K562 (cell line): ENCODE data around the gene CS. TPM values are rescaled to one million over a fixed set of nuclear protein-coding genes. Genes with fewer than 3 reads are reported as not detected.
A peak's percentile ranks its signal among the peaks of the same experiment; 100 is the strongest.

Experiments
- ATF4 ChIP-seq: fragments of 450-650 bp; formaldehyde crosslinking; IDR thresholded peaks from 2 replicates; pipeline ENCODE4 v1.4.0; 2022; ENCODE audit warnings: mild to moderate bottlenecking, moderate library complexity
- NBN ChIP-seq: fragments of 450-650 bp; IDR thresholded peaks from 2 replicates; pipeline ENCODE4 v1.6.1; 2016; ENCODE audit warnings: low read depth, mild to moderate bottlenecking
- PCBP1 ChIP-seq: fragments of 200-400 bp; formaldehyde crosslinking; IDR thresholded peaks from 2 replicates; pipeline ENCODE4 v1.6.1; 2018; ENCODE audit warnings: mild to moderate bottlenecking, low read depth, low read length; ENCODE audit not compliant: poor library complexity, severe bottlenecking
- POLR2B ChIP-seq: fragments of 450-650 bp; IDR thresholded peaks from 2 replicates; pipeline ENCODE4 v1.6.1; 2018; ENCODE audit warnings: low read depth; ENCODE audit not compliant: partially characterized antibody
- SETDB1 ChIP-seq: IDR thresholded peaks from one replicate; pipeline ENCODE4 v1.6.1; 2012; ENCODE audit warnings: low read length, control low read depth, inconsistent platforms
- SMAD2 ChIP-seq: fragments of 150-350 bp; IDR thresholded peaks from 2 replicates; pipeline ENCODE4 v1.6.1; 2014; ENCODE audit warnings: low read depth, mild to moderate bottlenecking, low read length
- SMARCA4 ChIP-seq: fragments of 450-650 bp; IDR thresholded peaks from 2 replicates; pipeline ENCODE4 v1.6.1; 2016
- TAF1 ChIP-seq: IDR thresholded peaks from 2 replicates; pipeline ENCODE4 v1.6.1; 2011; ENCODE audit warnings: mild to moderate bottlenecking, low read length, moderate library complexity; ENCODE audit not compliant: insufficient read depth, control insufficient read depth, severe bottlenecking; ENCODE audit errors: extremely low read depth
- TAF7 ChIP-seq: fragments of 450-650 bp; IDR thresholded peaks from 2 replicates; pipeline ENCODE4 v1.6.1; 2016; ENCODE audit warnings: missing genetic modification characterization, missing compliant biosample characterization
- TBL1XR1 ChIP-seq, 2 experiments: IDR thresholded peaks; 2 replicates each; pipeline ENCODE4 v1.6.1; 2012; ENCODE audit warnings: improper control_type of control experiment in 2 of 2, low read length in 2 of 2, mild to moderate bottlenecking in 1 of 2
- TBP ChIP-seq: optimal IDR thresholded peaks from 2 replicates; pipeline ENCODE3; 2011; ENCODE audit warnings: low read depth, low read length, improper control_type of control experiment
- TEAD1 ChIP-seq, 2 experiments: fragments of 450-650 bp in 1 of 2; sonication (generic) in 1 of 2; formaldehyde crosslinking; IDR thresholded peaks; 2 replicates each; pipeline versions ENCODE4 v1.4.0 to v1.8.0; 2020 to 2022; ENCODE audit warnings: mild to moderate bottlenecking in 2 of 2, missing genetic modification reagents in 1 of 2
- TRIM28 ChIP-seq: fragments of 450-650 bp; IDR thresholded peaks from 2 replicates; pipeline ENCODE4 v1.6.1; 2017
- ZBTB8A ChIP-seq: fragments of 450-650 bp; IDR thresholded peaks from 2 replicates; pipeline ENCODE4 v1.6.1; 2018; ENCODE audit warnings: mild to moderate bottlenecking, moderate library complexity; ENCODE audit not compliant: partially characterized antibody
- polyA plus RNA-seq, 8 experiments: library from polyadenylated mRNA; depleted of rRNA in 4 of 8; stranded (reverse) in 5 of 8; unstranded in 3 of 8; fragments of >200 nt; fragmentation: Nextera tagmentation in 2 of 8; fragmentation: Illumina TruSeq in 1 of 8; extraction: Ambion mirVana in 2 of 8; extraction: Trizol in 1 of 8; gene quantifications; 2 replicates each; pipeline versions ENCODE4 v1.2.1 to v1.2.3, GENCODE V29; 2011 to 2014; ENCODE audit warnings: inconsistent platforms in 1 of 8, missing spikeins in 1 of 8
- total RNA-seq, 7 experiments: library from RNA; depleted of rRNA in 6 of 7; stranded (reverse); fragments of >200 nt in 6 of 7; fragmentation: Illumina TruSeq in 2 of 7; extraction: Trizol in 2 of 7; gene quantifications; 2 replicates each; pipeline versions ENCODE4 v1.2.1 to v1.2.3, GENCODE V29; 2011 to 2021; ENCODE audit warnings: low replicate concordance in 1 of 7
- TF ChIP-seq, protein P1 (sequence below): sonication (generic); formaldehyde crosslinking; IDR thresholded peaks from 2 replicates; pipeline ENCODE4 v1.8.1; 2023; ENCODE audit warnings: missing genetic modification reagents, mild to moderate bottlenecking, borderline replicate concordance
- TF ChIP-seq, protein P2 (sequence below): fragments of 450-650 bp; IDR thresholded peaks from 2 replicates; pipeline ENCODE4 v1.6.1; 2016
- TF ChIP-seq, protein P3 (sequence below): sonication (generic); formaldehyde crosslinking; IDR thresholded peaks from 2 replicates; pipeline ENCODE4 v1.9.0; 2022; ENCODE audit warnings: mild to moderate bottlenecking, missing genetic modification reagents
- TF ChIP-seq, protein P4 (sequence below): fragments of 450-650 bp; IDR thresholded peaks from 2 replicates; pipeline ENCODE4 v1.6.1; 2016; ENCODE audit warnings: borderline replicate concordance

CS gene
- total and polyA plus RNA-seq, 9 of the 15 experiments (the other 6 are each of a cell fraction or from before 2014, with no cell fraction given), result 99.9 to 390 (median 149) TPM

DNA sequence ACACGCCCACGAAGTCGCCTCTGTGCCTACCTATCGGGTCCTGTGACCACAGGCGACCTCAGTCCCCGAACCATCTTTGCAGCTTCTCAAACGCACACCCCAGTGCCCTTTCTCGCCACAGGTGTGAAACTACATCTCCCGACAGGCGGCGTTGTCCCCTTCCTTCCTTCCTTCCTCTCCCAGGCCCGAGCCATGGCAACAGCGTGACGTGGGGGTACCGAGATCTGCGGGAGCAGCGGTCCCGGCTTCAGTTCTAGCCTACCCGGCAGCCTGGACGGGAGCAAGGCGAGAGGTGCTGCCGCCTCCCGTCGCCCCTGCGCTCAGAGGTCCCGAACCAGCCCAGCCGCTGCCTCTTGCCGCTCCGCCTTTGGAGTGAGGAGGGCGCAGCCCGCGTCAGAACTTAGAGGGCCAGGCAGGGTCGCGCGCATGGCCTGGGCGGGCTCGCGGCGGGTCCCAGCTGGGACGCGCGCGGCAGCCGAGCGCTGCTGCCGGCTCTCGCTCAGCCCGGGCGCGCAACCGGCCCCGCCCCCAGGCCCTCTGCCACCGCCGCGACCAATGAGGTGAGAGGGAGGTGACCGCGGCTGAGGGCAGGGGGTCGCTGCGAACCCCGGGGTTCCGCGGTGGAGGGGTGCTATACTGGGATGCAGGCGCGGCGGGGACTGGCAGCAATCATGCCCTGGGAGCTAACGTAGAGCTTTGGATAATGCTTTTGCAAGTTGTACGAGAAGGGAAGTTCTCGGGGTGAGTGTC, 33.3 kb downstream of the CS start, which contains the start of gene COQ10A (continued):
- TF ChIP-seq, protein P1, sequence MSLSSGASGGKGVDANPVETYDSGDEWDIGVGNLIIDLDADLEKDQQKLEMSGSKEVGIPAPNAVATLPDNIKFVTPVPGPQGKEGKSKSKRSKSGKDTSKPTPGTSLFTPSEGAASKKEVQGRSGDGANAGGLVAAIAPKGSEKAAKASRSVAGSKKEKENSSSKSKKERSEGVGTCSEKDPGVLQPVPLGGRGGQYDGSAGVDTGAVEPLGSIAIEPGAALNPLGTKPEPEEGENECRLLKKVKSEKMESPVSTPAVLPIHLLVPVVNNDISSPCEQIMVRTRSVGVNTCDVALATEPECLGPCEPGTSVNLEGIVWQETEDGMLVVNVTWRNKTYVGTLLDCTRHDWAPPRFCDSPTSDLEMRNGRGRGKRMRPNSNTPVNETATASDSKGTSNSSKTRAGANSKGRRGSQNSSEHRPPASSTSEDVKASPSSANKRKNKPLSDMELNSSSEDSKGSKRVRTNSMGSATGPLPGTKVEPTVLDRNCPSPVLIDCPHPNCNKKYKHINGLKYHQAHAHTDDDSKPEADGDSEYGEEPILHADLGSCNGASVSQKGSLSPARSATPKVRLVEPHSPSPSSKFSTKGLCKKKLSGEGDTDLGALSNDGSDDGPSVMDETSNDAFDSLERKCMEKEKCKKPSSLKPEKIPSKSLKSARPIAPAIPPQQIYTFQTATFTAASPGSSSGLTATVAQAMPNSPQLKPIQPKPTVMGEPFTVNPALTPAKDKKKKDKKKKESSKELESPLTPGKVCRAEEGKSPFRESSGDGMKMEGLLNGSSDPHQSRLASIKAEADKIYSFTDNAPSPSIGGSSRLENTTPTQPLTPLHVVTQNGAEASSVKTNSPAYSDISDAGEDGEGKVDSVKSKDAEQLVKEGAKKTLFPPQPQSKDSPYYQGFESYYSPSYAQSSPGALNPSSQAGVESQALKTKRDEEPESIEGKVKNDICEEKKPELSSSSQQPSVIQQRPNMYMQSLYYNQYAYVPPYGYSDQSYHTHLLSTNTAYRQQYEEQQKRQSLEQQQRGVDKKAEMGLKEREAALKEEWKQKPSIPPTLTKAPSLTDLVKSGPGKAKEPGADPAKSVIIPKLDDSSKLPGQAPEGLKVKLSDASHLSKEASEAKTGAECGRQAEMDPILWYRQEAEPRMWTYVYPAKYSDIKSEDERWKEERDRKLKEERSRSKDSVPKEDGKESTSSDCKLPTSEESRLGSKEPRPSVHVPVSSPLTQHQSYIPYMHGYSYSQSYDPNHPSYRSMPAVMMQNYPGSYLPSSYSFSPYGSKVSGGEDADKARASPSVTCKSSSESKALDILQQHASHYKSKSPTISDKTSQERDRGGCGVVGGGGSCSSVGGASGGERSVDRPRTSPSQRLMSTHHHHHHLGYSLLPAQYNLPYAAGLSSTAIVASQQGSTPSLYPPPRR, result no peak
- TF ChIP-seq, protein P2, sequence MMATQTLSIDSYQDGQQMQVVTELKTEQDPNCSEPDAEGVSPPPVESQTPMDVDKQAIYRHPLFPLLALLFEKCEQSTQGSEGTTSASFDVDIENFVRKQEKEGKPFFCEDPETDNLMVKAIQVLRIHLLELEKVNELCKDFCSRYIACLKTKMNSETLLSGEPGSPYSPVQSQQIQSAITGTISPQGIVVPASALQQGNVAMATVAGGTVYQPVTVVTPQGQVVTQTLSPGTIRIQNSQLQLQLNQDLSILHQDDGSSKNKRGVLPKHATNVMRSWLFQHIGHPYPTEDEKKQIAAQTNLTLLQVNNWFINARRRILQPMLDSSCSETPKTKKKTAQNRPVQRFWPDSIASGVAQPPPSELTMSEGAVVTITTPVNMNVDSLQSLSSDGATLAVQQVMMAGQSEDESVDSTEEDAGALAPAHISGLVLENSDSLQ, result peak; percentile 50; the same call in 1 of the 2 replicates
- no peak for TF ChIP-seq ZBTB8A
- TF ChIP-seq SETDB1, result no peak
- no peak for TF ChIP-seq SMAD2
- peak; percentile 14; the same call in 1 of the 2 replicates for TF ChIP-seq TRIM28
- 0 out of 4 replicates have a peak, but pooled peaks of 1 of the 2 experiments have one; percentile 25 for TF ChIP-seq TBL1XR1 (IDR thresholded peaks at IDR 0.05; ENCODE audit: low read length in 2 of 2)
- TF ChIP-seq PCBP1, result no peak
- peak; percentile 56; the same call in 1 of the 2 replicates for TF ChIP-seq TAF7 (tag)
- TF ChIP-seq SMARCA4, result 0 out of 2 replicates have a peak, but pooled peaks have one; percentile 5
- TF ChIP-seq TBP, result peak; percentile 59
- peak; percentile 44; the same call in 1 of the 2 replicates for TF ChIP-seq ATF4 (CRISPR knock-in tag)
- TF ChIP-seq NBN, result peak; percentile 74; the same call in 1 of the 2 replicates
- TF ChIP-seq, protein P3, sequence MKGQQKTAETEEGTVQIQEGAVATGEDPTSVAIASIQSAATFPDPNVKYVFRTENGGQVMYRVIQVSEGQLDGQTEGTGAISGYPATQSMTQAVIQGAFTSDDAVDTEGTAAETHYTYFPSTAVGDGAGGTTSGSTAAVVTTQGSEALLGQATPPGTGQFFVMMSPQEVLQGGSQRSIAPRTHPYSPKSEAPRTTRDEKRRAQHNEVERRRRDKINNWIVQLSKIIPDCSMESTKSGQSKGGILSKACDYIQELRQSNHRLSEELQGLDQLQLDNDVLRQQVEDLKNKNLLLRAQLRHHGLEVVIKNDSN (CRISPR knock-in tag), result peak; percentile 30
- peak; percentile 41 to 61; a peak in 3 of 4 replicates for TF ChIP-seq TEAD1 (CRISPR knock-in tag; IDR thresholded peaks at IDR 0.05)
- TF ChIP-seq TAF1, result peak; percentile 50
- TF ChIP-seq, protein P4, sequence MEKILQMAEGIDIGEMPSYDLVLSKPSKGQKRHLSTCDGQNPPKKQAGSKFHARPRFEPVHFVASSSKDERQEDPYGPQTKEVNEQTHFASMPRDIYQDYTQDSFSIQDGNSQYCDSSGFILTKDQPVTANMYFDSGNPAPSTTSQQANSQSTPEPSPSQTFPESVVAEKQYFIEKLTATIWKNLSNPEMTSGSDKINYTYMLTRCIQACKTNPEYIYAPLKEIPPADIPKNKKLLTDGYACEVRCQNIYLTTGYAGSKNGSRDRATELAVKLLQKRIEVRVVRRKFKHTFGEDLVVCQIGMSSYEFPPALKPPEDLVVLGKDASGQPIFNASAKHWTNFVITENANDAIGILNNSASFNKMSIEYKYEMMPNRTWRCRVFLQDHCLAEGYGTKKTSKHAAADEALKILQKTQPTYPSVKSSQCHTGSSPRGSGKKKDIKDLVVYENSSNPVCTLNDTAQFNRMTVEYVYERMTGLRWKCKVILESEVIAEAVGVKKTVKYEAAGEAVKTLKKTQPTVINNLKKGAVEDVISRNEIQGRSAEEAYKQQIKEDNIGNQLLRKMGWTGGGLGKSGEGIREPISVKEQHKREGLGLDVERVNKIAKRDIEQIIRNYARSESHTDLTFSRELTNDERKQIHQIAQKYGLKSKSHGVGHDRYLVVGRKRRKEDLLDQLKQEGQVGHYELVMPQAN, result peak; percentile 68
- peak; percentile 77 for TF ChIP-seq POLR2B
